Activated gamma-delta T cell treated with Interleukin-2 at 50 U/mL for 16 hours (primary cell): ENCODE measurements around the gene ENOSF1.
"Not testable (repeated sequence)": the region's sequence is repeated elsewhere in the genome, so short reads cannot be mapped to it uniquely, and the experiment has no call there.

Experiments
- DNase-seq: peaks from one replicate; pipeline ENCODE4 v3.0.0-alpha.2; 2020

The ENOSF1 gene

DNA sequence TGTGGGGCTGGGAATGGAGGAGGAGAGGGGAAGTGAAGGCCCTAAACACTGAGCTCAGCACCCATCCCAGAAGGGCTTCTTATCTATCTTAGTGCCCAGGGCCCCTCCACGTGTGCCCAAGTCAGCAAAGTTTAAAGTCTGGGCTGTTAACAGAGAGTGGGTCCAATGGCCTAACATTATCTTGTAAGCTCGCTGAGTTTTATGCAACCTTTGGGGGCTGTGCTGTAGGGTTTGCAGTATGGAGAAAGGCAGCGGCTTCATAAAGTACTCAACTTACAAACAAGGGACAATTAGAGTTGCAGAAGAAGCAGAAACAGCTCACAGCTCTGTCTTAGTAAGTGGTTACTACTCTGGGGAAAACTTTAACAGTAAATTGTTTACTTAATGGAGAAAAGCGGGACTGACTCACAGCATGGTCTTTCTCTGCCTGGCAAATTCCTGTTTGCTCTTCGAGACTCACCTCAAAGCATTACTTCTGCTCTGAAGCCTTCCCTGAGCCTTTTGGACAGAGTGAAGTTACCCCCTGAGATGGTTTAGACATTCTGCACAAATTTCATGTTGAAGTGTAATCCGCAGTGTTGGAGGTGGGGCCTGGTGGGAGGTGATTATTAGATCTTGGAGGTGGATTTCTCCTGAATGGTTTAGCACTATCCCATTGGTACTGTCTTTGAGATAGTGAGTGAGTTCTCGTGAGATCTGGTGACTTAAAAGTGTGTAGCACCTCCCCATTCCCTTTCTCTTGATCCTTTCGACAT is 9.0 kb downstream of the ENOSF1 start:
- no peak for DNase-seq

DNA sequence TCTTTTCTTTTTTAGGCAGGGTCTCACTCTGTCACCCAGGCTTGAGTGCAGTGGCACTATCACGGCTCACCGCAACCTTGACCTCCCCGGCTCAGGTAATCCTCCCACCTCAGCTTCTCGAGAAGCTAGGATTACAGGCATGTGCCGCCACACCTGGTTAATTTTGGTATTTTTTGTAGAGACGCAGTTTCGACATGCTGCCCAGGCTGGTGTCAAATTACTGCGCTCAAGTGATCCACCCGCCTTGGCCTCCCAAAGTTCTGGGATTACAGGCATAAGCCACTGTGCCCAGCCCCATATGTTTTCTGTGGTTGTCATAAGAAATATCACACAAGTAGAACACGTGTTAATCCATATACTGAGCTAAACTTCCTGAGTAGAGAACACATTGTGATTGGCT is 14.6 kb downstream of the ENOSF1 start:
- no peak for DNase-seq

DNA sequence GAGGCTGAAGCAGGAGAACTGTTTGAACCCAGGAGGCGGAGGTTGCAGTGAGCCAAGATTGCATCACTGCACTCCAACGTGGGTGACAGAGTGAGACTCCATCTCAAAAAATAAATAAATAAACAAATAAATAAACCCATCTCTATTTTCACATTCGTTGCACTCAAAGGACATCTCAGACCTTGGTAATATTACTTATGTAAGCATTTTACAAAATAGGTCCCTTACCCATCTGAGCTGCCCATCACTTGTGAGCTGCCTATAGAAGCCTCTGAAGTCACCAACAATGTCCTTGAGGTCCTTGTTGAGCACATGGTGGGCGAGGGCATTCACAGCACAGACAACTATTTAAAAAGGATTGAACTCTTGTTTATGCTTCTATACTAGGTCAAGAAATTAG is 15.4 kb downstream of the ENOSF1 start:
- no peak for DNase-seq

DNA sequence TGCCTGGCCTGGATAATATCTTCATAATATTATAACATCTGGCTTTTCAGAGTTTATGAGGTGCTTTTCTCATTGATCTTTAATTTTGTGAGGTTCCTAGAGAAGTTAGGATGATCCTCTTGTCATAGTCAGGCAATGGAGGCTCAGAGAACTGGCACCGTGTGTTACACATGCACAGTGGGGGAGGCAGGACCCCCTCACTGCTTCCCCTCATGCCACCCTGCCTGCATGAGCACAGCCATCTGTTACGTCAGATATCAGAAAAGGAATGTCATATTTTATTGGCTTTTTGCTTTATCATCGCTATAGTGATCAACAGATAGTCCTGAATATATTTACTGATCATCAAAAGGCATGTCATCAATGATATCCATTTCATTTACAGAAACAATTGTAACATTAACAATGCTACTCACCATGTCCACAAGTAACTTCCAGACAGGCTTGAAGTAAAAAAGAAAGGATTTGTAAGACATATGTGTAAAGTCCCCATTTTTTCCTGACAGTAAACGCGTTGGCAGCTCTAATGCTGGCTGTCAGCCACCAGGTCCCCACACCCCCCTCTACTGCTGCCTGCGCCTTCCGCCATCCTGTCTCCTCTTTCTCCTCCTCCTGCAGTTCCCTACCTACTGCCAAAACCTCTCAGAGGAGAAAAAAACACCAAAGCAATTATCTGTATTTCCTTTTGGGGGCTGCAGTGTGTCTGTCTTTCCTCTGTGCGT is 18.8 kb downstream of the ENOSF1 start:
- no peak for DNase-seq

DNA sequence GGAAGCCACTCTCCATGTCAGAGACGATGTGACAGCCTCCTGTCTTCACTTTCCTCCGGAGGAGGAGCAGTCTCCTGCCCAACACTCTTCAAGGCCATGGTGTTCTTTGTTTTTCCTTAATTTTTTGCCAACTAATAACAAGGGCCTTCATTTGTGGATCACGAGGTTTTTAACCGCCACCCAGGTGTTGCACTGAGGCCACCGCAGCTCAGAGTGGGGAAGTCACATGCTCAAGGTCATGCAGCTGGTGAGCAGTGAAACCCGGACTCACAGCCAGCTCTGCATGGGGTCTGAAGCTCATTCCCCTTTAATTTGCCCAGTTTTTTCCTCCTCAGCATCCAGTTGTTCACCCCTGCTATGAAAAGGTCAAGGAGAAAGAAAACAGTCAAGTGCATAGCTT is 19.6 kb downstream of the ENOSF1 start:
- no peak for DNase-seq

DNA sequence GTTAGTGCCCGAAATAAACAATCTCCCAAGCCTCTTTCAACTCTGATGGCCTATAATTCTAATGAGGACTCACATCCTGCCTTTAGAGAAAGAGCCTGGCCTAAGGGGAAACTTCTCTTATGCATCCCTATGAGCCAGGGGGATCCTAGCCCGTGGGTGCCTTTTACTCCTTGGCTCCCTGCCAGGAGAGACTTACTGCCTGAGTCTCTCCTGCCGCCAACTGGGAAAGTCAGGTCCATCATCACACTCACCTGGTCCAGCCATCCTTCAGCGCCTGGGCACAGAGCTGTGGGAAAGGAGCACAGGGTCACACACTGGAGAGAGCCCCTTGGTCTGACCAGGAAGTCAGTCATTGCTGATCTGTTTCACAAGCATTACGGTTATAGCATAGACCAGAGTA is 24.1 kb downstream of the ENOSF1 start:
- no peak for DNase-seq

DNA sequence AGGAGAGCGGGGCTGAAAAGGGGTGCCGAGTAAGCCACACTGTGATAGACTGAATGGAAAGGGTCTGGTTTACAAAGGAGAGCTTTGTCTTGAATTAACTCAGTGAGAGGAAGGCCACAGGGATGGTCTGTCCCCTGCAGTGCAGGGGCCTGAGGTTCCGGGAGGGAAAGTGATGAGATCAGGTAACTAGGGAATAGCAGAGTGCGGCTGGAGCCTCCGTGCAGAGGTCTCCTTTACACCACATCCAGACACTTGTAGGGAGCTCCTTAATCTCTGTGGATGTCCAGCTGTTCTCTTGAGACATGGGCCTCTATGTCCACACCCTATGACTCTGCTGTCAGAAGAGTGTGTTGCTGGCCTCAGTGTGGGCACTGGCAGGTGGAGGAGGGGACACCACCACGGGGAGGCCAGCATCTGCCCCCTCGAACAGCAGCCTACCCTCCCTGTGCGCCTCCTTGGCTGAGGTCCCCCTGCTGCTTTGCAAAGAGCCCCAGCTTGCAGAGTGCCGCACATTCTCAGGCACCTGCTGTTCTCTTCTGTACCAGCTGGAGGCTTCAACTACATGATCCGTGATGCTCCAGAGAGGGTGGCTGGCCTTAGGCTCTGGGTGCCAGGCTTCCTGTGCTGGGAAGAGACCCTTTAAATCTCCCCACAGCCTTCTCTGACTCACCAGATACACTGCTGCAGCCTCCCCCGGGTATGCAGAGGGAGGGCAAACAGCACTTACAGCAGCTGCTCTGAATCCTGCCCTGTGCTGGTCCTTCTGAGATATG is 25.9 kb downstream of the ENOSF1 start:
- DNase-seq: no peak

DNA sequence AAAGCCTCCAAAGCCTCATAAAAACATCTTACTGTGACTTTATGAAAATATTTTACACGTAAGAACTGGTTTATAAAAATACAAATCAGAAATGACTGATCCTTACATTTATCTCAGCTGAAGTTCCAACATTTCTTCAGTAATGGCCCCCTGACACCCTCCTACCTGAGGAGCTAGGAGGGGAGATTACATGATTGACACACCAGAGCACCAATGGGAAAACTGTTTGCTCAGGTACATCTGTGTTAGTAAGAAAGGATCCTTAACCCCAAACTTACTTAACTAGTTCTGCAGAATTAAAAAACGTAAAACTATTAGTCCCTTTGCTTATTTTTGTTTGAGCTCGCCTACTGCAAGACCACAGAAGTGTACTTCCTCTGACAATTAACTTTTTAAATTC is 27.0 kb downstream of the ENOSF1 start:
- DNase-seq: no peak

DNA sequence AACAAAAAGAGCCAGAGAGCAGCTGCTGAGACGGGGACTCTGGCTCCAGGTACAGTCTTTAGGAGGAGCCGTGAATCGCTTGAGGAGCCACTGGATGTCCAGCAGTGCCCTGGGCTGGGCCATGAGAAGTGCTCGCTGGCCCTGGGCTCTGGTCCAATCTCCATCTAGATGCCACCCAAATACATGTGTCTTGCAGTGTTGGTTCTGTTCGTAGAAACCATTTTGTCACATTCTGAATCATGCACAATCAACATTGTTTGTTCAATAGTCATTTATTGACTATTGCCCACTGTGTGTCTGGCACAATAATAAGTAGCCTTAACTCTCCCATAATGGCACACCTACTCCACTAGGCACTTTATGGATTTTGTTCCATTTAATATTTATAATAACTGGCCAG is 28.9 kb downstream of the ENOSF1 start:
- no peak for DNase-seq

DNA sequence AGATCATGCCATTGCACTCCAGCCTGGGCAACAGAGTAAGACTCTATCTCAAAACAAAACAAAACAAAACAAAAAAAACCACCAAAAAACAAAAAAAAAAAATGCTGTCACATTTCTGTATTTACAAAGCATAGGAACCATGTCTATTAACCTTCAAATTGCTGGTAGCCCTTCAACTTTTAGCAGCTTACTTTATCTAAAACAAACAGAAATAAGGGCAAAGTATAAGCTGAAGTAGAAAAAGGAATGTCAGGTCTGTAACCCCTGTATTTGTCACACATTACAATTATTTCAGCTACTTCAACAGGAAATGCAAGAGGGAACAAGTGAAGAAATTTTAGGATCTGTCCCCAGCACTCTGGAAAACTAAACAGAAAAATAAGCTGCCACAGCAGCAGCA is 29.6 kb downstream of the ENOSF1 start:
- DNase-seq: no peak

DNA sequence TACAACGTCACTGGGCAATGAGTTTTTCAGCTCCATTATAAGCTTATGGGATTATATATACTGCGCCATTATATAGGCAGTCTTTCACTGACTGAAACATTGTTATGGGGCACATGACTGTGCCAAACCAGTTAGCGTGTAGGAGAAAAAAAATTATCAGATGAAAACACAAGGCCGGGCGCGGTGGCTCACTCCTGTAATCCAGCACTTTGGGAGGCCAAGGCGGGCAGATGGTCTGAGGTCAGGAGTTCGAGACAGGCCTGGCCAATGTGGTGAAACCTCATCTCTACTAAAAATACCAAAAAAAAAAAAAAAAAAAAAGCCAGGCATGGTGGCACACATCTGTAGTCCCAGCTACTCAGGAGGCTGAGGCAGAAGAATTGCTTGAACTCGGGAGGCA is 30.0 kb downstream of the ENOSF1 start:
- not testable (repeated sequence) for DNase-seq

DNA sequence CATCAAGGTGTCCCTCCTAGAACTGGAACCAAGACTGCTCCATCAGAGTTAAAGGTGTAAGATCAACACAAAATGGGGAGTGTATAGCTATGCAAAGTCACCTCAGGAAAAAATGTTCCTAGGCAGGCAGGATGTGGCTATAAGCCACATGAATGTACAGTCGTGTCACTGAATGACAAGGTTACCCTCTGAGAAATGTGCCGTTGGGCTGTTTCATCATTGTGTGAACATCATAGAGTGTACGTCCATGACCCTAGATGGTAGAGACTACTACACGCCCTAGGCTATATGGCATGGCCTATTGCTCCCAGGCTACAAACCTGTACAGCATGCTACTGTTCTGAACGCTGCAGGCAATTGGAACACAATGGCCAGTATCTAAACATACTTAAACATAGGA is 30.4 kb downstream of the ENOSF1 start:
- DNase-seq: no peak

DNA sequence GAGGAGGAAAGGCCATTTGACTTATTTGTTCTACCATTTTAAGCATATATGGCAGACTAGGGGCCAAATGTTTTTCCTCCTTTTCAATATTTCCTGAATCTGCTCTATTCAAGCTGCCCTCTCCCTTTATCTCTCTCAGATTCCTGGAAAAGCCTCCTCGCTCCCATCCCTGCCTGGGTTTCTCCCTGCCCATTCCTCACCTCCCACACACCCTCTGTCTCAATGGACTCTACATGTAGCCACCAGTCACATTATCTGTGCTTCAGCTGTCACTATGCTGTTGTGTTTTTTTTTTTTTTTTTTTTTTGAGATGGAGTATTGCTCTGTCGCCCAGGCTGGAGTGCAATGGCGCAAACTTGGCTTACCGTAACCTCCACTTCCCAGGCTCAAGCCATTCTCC is 32.0 kb downstream of the ENOSF1 start:
- DNase-seq: no peak

DNA sequence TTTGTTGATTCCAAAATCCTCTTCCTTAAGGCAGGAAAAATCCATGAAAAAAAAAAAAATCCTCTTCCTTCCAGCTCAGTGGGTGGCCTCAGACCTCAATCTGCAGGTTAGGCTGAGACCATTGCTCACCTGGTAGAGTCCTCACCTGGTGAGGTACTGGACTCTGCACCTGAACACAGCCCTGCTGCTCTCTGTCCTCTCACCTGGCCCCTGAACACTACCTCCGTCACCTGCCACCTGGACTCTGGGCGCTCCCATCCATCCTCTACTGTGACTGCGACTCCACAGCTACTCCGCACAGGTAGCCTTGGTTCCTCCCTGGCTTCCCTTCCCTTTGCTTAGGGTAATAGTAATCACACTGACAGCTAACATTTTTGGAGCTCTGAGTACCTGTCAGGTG is 32.9 kb downstream of the ENOSF1 start:
- no peak for DNase-seq

DNA sequence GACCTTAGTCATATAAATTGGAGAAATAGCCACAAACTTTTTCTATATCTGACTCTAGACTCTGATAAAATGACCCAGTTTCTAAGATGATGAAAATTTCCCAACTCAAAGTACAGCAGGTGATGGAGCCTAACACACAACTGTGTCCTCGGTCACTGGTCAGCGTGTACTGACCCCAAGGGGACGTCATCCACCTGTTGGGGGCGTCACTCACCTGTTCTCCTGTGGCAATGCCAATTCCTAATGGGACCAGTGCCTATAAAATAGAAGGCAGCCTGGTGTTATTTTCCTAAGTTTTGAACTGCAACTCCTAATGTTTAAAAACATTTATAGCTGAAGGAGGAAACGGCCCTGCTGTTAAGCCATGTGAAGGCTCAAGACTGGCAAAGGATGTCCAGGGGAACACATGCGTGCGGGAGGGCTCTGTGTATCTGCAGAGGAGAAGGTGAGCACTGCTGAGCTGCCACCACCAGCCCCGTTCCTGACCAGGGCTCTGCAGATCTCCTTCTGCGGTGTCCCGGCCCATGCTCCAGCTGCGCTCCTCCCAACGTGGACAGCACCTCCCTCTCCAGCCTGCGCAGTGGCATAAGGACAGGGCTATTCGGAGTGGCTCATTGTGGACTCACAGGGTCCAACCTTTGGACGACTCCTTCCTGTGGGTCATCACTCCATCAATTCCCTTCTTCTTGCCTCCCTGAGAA is 33.8 kb downstream of the ENOSF1 start:
- DNase-seq: no peak

DNA sequence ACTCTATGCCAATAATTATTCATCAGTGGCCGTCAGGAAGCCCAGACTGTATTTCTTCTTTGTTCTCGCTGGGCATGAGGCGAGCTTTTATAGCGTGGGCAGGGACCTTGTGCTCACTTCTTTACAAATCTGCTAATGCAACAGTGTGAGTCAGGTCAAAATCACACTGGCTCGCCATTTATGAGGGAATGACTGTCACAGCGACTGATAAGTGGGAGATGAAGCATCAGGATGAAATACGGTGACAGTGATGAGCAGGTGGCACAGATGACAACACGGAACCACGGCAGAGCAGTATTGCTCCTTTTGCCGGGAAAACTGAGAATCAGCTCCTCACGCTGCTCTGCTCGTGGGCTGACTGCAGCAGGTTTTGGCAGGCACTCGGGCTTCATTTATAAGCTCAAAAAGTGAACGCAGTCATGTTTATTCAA is 34.5 kb downstream of the ENOSF1 start:
- DNase-seq: no peak

DNA sequence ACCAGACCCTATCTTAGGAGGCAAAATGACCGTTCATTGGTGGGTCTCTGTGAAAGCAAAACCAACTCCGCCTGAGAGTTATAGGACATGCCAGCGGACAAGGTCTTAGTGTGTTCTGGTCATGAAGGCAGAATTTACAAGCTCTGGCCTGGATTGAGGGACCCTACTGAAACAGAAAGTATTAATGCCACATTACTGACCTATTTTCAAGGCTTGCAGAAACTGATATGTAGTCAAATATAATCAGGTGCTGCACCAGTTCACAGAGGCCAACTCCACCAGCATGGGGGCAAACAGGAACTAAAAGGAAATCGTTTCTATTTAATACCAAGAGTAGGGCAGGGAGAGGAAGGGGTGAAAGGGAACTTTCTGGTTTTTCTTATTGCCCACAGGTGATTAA is 35.3 kb downstream of the ENOSF1 start:
- DNase-seq: no peak

DNA sequence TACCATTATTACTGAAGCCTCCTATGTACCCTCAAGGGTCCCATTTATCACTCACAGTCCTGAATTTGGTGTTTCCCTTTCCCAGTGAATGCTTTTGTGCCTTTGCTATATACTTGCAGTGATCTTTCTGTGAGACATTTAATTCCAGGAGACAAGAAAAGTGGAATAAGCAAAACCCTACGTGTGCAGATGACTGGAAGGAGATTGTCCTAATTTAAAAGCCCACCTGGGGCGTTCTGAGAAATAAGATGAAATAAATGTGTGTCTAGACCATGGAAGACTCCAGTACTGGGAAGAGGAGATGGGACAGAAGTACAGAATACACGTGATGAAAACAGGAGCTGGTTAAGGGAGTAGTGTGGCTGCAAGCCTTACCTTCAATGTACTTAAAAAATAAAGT is 35.7 kb downstream of the ENOSF1 start:
- DNase-seq: no peak

DNA sequence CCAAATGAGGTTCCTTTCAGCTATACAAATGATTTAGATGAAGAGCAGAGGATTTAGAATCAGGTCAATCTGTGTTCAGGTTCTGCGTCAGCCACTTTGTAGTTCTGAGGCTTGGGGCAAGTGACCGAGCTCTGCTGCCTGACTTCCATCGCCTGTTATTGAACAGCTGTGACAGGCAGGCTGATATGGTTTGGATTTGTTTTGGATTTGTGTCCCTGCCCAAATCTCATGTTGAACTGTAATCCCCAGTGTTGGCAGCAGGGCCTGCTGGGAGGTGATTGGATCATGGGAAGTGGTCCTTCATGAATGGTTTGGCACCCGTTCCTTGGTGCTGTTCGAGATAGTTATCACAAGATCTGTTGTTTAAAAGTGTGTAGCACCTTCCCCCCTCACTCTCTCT is 36.4 kb downstream of the ENOSF1 start:
- DNase-seq: no peak

DNA sequence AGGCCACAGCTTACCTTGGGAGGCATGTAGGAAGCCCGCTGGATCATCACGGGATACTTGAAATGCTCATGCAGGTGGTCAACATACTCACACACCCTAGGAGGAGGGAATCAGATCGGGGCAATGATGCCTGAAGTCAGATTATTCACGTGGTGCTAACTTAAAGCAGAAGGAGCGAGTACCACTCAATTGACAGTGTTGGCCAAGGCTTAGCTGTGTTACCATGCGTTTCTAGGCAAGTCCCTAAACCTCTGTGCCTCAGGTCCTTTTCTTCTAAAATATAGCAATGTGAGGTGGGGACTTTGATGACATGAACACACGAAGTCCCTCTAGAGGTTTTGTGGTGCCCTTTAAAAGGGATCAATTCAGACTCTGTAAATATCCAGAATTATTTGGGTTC is 37.1 kb downstream of the ENOSF1 start:
- no peak for DNase-seq

DNA sequence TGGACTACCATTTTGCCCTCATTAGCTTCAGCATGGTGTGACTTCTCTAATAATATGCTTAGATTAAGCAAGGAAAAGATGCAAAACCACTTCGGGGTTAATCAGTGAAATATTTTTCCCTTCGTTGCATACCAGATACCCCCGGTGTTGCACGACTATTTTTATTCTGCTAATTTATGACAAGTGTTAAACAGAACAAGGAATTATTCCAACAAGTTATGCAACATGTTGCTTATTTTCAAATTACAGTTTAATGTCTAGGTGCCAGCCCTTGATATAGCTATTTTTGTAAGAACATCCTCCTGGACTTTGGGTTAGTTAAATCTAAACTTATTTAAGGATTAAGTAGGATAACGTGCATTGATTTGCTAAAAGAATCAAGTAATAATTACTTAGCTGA is 38.7 kb downstream of the ENOSF1 start:
- DNase-seq: no peak

DNA sequence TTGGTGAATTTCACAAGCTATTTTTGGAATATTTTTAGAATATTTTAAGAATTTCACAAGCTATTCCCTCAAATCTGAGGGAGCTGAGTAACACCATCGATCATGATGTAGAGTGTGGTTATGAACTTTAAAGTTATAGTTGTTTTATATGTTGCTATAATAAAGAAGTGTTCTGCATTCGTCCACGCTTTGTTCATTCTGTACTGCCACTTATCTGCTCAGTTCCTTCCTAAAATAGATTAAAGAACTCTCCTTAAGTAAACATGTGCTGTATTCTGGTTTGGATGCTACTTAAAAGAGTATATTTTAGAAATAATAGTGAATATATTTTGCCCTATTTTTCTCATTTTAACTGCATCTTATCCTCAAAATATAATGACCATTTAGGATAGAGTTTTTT is 39.1 kb downstream of the ENOSF1 start:
- no peak for DNase-seq

DNA sequence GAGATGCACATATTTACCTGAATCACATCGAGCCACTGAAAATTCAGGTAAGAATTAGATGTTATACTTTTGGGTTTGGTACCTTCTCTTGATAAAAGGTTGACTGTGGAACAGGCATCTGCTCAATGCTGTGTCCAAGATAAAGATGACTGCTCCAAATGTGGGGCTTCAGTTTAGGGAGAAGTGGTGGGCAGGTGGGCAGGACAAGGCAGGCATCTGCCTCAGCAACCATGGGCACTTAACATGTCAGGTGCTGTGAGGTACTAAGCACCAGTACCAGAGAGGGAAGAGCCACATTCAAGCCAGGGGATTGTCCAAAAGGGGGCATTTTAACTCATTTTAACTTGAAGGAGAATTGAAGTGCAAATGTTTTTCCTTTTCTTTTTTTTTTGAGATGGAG is 41.0 kb downstream of the ENOSF1 start:
- no peak for DNase-seq
